GM18858 (cell line): ENCODE measurements around the gene GUCD1.

Experiments used
- ATAC-seq: cut with Tn5 transposase; IDR thresholded peaks from one replicate; pipeline ENCODE4 v1.9.1; 2021; ENCODE audit not compliant: unreplicated experiment

Gene GUCD1

DNA sequence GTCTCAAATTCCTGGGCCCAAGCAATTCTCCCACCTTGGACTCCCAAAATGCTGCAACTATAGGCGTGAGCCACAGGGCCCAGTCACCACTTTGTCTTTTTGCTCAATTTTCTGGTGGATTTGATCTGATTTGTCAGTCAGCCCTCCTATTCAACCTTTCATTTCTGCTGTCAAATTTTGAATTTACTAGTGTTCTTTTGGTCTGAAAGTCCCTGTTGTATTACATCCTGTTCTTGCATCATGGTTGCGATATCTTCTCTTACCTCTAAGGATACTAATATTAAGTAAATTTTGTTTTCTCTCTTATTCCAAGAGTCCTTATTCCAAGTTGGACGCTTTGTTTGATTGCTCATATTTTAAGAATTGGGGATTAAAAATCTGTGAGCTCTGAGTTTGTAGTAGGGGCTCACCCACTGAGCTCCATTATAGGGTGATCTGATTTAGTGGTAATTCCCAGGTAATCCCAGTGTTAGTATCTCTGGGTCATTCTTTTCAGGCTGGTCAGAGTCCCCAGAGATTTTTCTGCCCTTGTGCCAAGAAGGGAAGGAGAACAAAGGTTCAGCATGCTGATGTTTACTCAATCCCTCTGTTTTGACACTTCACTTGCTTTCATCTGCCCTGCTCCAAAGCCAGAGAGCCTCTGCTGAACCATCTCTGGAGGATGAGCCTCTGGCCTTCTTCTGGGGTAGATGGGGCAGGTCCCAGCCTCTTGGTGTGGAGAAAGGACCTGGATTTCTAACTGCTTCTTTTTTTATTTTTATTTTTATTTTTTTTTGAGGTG lies 49.8 kb downstream of the GUCD1 start:
- ATAC-seq = no peak

GRCh38 chr22:24504540-24504939 lies 50.4 kb downstream of the GUCD1 start:
- no peak for ATAC-seq

- no peak for ATAC-seq
Measured at GRCh38 chr22:24503843-24504338, 51.0 kb downstream of the GUCD1 start.

DNA sequence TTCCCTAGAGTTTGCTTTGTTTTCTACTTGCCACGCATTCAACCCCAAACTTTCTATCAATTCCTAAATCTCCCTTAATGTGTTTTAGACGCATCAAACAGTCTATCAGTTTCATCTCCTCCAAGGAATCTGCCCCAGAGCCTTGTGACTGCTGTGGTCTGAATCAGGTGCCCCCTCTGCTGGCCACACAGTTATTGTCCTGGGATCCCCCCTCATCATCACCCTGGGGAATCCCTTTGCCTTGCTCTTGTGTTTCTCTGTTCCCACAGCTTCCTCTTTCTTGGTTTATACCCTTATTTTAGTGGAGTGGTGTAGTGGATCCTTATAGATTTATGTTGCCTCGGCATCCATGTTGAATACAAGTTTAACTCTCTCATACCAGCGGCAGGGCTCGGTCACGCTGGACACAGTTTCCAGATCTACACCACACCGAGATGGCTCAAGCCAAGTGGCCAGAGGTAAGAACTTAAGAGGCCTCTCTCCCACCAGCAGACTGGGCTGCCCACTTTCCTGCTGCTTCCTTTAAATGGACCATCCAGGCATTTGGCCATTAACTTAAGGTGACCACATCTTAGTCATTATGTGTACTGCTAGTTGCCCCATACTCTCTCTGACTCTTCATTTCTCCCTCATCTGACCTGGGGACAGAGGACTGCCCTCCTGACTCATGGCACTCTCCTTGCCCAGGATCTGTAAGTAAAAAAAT lies 51.6 kb downstream of the GUCD1 start:
- ATAC-seq = no peak

DNA sequence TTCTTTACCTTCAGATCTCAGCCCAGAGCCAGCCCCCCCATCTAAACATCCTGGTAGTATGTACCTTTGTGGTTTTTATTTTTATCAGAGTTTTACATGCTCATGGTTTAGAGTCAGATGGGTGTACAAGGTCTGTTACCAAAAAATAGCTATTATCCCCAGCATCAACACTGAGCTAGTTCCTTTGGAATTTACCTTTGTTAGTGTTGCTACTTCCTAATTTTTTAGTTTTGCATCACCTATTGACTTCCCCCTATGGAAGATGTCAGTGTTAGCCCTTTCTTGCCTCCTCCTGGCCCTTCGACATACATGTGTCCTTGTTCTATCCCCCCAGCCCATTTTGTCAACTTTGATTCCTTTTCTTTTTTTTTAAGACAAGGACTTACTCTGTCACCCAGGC lies 52.4 kb downstream of the GUCD1 start:
- no peak for ATAC-seq

DNA sequence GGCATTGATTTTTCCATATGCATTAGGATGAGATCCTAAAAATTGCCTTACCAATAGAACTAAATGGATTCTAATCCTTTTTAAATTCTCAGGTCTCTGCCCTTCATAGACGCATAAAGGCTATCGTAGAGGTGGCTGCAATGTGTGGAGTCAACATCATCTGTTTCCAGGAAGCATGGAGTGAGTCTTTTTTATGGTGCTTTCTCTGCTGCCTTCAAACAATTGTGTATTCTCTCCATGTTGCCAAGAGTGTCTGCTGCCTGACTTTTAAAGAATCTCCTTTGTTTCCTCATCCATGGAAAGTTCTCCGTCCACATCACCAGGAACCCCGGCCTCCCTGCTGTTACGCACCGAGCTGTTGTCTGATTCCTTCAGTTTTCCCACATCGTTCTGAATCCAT lies 52.9 kb downstream of the GUCD1 start:
- no peak for ATAC-seq

DNA sequence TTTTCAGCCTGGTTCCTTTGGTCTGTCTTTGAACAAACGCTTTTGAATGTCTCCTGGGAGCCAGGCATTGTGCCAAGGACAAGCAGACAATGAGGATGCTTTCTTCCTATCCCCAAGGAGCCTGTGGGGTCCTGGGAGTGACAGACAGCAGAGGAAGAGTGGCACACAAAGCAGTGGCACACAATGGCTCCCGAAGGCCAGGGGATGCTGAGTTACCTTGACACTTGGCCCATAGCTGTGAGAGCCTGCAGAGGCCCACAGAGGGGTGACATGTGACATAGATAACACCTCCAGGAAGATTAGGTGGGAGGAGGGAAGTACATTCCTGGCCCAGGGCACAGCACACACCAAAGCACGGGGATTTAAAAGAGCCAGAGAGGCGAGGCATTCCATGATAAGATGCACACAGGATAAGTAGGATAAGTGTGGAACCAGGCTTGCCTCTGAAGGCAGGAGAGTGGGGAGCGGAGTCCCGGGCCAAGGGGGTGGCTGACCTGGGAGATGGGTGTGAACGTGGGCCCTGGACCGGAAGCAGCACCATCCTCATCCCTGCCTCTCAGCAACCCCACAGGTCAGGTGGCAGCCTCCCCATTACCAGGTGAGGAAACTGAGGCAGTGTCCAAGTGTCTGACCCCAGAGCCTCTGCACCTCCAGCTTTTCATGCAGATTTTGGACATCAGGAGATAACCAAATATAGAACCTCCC lies 53.5 kb downstream of the GUCD1 start:
- no peak for ATAC-seq

GRCh38 chr22:24500277-24500820 lies 54.6 kb downstream of the GUCD1 start:
- no peak for ATAC-seq

GRCh38 chr22:24499706-24500276 lies 55.1 kb downstream of the GUCD1 start:
- no peak for ATAC-seq

GRCh38 chr22:24498824-24499223 lies 56.1 kb downstream of the GUCD1 start:
- no peak for ATAC-seq

GRCh38 chr22:24497841-24498258 lies 57.1 kb downstream of the GUCD1 start:
- ATAC-seq = no peak

DNA sequence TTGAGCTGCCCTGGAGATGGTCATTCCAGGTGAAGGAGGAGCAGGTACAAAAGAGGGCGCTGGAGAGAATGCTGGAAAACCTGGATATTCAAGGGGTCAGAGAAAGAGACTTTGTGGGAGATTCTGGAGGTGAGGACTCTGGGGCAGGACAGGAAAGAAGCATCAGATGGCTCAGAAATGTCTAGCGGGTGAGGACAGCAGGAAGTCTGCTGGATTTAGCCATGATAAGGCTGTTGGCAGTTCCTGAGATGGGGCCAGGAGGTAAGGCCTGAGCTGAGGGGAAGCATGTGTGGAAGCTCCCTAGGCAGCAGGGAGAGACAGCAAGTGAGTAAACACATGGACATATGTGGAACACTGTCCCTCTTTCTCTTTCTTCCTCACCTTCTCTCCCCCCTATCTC lies 58.3 kb downstream of the GUCD1 start:
- no peak for ATAC-seq

- ATAC-seq = no peak
Measured at GRCh38 chr22:24496234-24496633, 58.7 kb downstream of the GUCD1 start.

DNA sequence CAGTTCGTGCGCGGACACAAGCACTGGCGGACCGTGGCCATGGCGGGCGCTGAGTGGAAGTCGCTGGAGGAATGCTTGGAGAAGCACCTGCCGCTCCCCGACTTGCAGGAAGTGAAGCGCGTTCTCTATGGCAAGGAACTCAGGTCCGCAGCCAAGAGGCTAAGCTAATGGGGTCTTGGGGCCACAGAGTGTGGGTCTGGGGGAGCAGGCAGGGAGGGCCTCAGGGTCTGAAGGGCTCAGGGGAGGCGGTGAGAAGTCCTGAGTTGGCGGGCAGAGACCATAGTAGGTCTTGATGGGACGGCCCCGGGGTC lies 59.6 kb downstream of the GUCD1 start:
- ATAC-seq = no peak

GRCh38 chr22:24494528-24495364 lies 60.2 kb downstream of the GUCD1 start, which contains the start of gene UPB1:
Gene UPB1 (plus strand): TSS chr22:24495332. CDS start chr22:24495404, 72 bp downstream.
- no peak for ATAC-seq

DNA sequence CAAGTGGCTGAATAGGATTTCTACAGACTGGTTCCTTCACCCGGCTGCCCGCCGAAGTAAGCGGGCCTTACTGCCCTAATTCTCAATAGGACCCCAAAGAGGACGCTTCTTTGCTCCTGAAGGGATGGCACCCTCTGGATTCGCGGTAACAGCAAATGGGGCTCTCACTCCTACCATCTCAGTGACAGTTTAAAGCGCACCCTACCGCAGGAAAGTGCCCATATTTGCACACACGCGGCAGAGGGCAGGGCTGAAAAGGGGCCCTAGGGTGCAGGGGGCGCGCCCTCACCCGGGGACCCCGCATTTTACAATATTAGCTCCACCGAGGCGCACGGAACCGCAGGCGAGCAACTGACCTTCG lies 60.8 kb downstream of the GUCD1 start:
- no peak for ATAC-seq

- no peak for ATAC-seq
Measured at GRCh38 chr22:24492391-24492790, 62.5 kb downstream of the GUCD1 start.
